Mammary epithelial cell (primary cell): Measurements from ENCODE around the gene SYNE2.

ENCODE experiments used
- CTCF ChIP-seq, 2 donors: IDR thresholded peaks in 1 of 2; conservative IDR thresholded peaks in 1 of 2; 2 replicates each; pipeline ENCODE4 v1.5.1; 2011 to 2012; ENCODE audit warnings: inconsistent platforms in 2 of 2, low read length in 2 of 2, mild to moderate bottlenecking in 2 of 2, control low read depth in 1 of 2, low read depth in 1 of 2; ENCODE audit not compliant: insufficient read depth in 1 of 2; ENCODE audit errors: extremely low read depth in 1 of 2
- EZH2 ChIP-seq: IDR thresholded peaks from 2 replicates; pipeline ENCODE4 v1.6.1; 2012; ENCODE audit warnings: low read length, inconsistent platforms, borderline replicate concordance

DNA sequence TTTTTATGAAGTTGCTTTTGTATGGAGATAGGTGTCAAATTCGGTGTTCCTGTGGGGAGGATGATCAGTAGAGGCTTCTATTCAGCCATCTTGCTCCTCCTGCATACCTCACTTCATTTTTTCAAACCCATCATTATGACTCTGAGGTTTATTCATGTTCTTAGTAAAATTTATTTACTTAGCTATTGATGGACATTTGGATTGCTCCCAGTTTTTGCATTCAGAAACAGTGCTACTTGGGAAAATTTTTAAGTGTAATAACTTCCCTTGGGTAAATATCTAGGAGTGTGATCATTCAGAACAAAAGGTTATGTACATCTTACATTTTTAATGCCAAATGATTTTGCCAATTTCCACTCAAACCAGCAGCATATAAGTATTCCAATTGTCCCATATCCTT is 208.3 kb downstream of the SYNE2 start:
- no peak for TF ChIP-seq CTCF (conservative IDR thresholded peaks at IDR 0.05 in 1 of 2, IDR thresholded peaks at IDR 0.05 in 1 of 2; ENCODE audit: extremely low read depth in 1 of 2, insufficient read depth in 1 of 2, low read depth in 1 of 2, low read length in 2 of 2)
- no peak for TF ChIP-seq EZH2
